Measurements from ENCODE around the gene ATF7. TPM values are rescaled to one million over a fixed set of nuclear protein-coding genes. Genes with fewer than 3 reads are reported as not detected.

Gene ATF7
- total and polyA plus RNA-seq, 2 donors (not counting 3 experiments of a cell fraction or from before 2014, with no cell fraction given): 36.0 to 68.5 TPM

- H3K27me3 ChIP-seq (ENCODE audit: control insufficient read depth in 2 of 2, insufficient read depth in 2 of 2, low read length in 2 of 2): no peaks in the 10 kb centered on the region
- peaks cover 32% of the 10 kb centered on the region for H3K4me1 ChIP-seq (ENCODE audit: control insufficient read depth, extremely low read depth, insufficient read depth, low read length)
- FAIRE-seq (no peak), DNase-seq (ENCODE audit: low read depth, low spot score) (no peak)
- peak overlapping the region; percentile 19 for H3K27ac ChIP-seq (ENCODE audit: insufficient read depth, low read depth, low read length)
- peak overlapping the region; percentile 14 for H3K9ac ChIP-seq (replicated peaks; ENCODE audit: extremely low read depth, insufficient read depth, low read length)
- no peak overlapping the region for H2AFZ ChIP-seq (ENCODE audit: low read depth, low read length)
- intact Hi-C loops (cut with micrococcal nuclease) (loop anchor here (2.0 to 5.0 kb wide), 2 partner anchors 47 to 278 kb away; partner anchors contain the start of gene PCBP2), dilution Hi-C loops (cut with MboI; ENCODE audit: extremely low pct_ligation_motif_present, low sequenced_read_pairs) (no loop called here)
- CTCF ChIA-PET: interaction anchor here (0.6 to 2.5 kb wide), 10 partner anchors 8 to 205 kb away, joined by 3 to 12 read pairs (median 4); partner anchors contain the start of genes AAAS and PFDN5
- peaks cover 0 to 10% of the 10 kb centered on the region in 2 experiments for H3K36me3 ChIP-seq (ENCODE audit: control insufficient read depth in 2 of 2, extremely low read depth in 1 of 2, insufficient read depth in 2 of 2, low read length in 2 of 2)
- no peaks in the 10 kb centered on the region for H4K20me1 ChIP-seq (replicated peaks; ENCODE audit: control insufficient read depth, extremely low read depth, insufficient read depth, low read length)
- POLR2A ChIA-PET: interaction anchor here (0.7 to 1.6 kb wide), 9 partner anchors 18 to 791 kb away, joined by 3 to 8 read pairs (median 3); partner anchors contain the start of genes PFDN5, PRR13 and SP1
- no peaks in the 10 kb centered on the region for H3K9me3 ChIP-seq (replicated peaks; ENCODE audit: control insufficient read depth, insufficient read depth, low read length)
- TSS peak; percentile 49 for BruUV-seq (replicated peaks)
- TF ChIP-seq POLR2A (IDR thresholded peaks at IDR 0.05; ENCODE audit: low read depth, low read length) (peak; percentile 68), POLR2AphosphoS5 (IDR thresholded peaks at IDR 0.05; ENCODE audit: insufficient read depth, low read depth, low read length) (peak; percentile 34), MYC (IDR thresholded peaks at IDR 0.05; ENCODE audit: low read depth, low read length) (no peak)
- H3K79me2 ChIP-seq (ENCODE audit: control insufficient read depth, insufficient read depth, low read length): peaks cover 15% of the 10 kb centered on the region
- H3K9me1 ChIP-seq (replicated peaks; ENCODE audit: control insufficient read depth, extremely low read depth, insufficient read depth, low read length): no peaks in the 10 kb centered on the region
- H3K4me3 ChIP-seq (replicated peaks in 1 of 3; ENCODE audit: insufficient read depth in 1 of 3, low read depth in 1 of 3, low read length in 3 of 3): peak overlapping the region; percentile 43 to 52 (median 44)
- H3K4me2 ChIP-seq (ENCODE audit: insufficient read depth, low read length): peak overlapping the region; percentile 43
These were observed 125.9 kb downstream of the ATF7 start for GRCh38 chr12:53500142-53500775.

- Histone ChIP-seq H3K79me2 (ENCODE audit: control insufficient read depth, insufficient read depth, low read length) (peaks cover 15% of the 10 kb centered on the region), H3K36me3 (ENCODE audit: control insufficient read depth in 2 of 2, extremely low read depth in 1 of 2, insufficient read depth in 2 of 2, low read length in 2 of 2) (peaks cover 0 to 2% of the 10 kb centered on the region in 2 experiments), H2AFZ (ENCODE audit: low read depth, low read length) (peak within 1 kb of the TSS; percentile 57), H3K9me1 (replicated peaks; ENCODE audit: control insufficient read depth, extremely low read depth, insufficient read depth, low read length) (no peaks in the 10 kb centered on the region), H3K27ac (ENCODE audit: insufficient read depth, low read depth, low read length) (peak within 1 kb of the TSS; percentile 19), H3K27me3 (ENCODE audit: control insufficient read depth in 2 of 2, insufficient read depth in 2 of 2, low read length in 2 of 2) (no peaks in the 10 kb centered on the region), H4K20me1 (replicated peaks; ENCODE audit: control insufficient read depth, extremely low read depth, insufficient read depth, low read length) (no peaks in the 10 kb centered on the region), H3K9ac (replicated peaks; ENCODE audit: extremely low read depth, insufficient read depth, low read length) (peak within 1 kb of the TSS; percentile 49), H3K4me2 (ENCODE audit: insufficient read depth, low read length) (peak within 1 kb of the TSS; percentile 56), H3K4me3 (replicated peaks in 1 of 3; ENCODE audit: insufficient read depth in 1 of 3, low read depth in 1 of 3, low read length in 3 of 3) (peak within 1 kb of the TSS; percentile 44 to 52 (median 51)), H3K4me1 (ENCODE audit: control insufficient read depth, extremely low read depth, insufficient read depth, low read length) (peaks cover 32% of the 10 kb centered on the region), H3K9me3 (replicated peaks; ENCODE audit: control insufficient read depth, insufficient read depth, low read length) (no peaks in the 10 kb centered on the region)
- FAIRE-seq (peak; percentile 74), DNase-seq (ENCODE audit: low read depth, low spot score) (peak; percentile 46)
- intact Hi-C loops (cut with micrococcal nuclease) (loop anchor here (2.0 to 5.0 kb wide), 2 partner anchors 47 to 277 kb away; partner anchors contain the start of gene PCBP2), dilution Hi-C loops (cut with MboI; ENCODE audit: extremely low pct_ligation_motif_present, low sequenced_read_pairs) (no loop called here)
- POLR2A ChIA-PET: no interaction called here
- CTCF ChIA-PET: interaction anchor here (0.6 to 2.5 kb wide), 8 partner anchors 9 to 1314 kb away, joined by 3 to 9 read pairs (median 4); no protein-coding TSS in a partner anchor
- no TSS peak for BruUV-seq (replicated peaks)
- TF ChIP-seq MYC (IDR thresholded peaks at IDR 0.05; ENCODE audit: low read depth, low read length) (no peak), FOS (IDR thresholded peaks at IDR 0.05; ENCODE audit: borderline replicate concordance, insufficient read depth, low read length) (no peak), EZH2 (IDR thresholded peaks at IDR 0.05; ENCODE audit: borderline replicate concordance, low read depth, low read length, severe bottlenecking) (no peak), GATA2 (IDR thresholded peaks at IDR 0.05; ENCODE audit: insufficient read depth, insufficient read length, low read depth, low read length) (no peak), CTCF (IDR thresholded peaks at IDR 0.05; ENCODE audit: extremely low read depth in 1 of 2, insufficient read depth in 1 of 2, low read depth in 1 of 2, low read length in 2 of 2) (no peak), MAX (IDR thresholded peaks at IDR 0.05; ENCODE audit: insufficient read depth, insufficient read length) (no peak), JUN (IDR thresholded peaks at IDR 0.05; ENCODE audit: borderline replicate concordance, insufficient read depth, insufficient read length, low read depth) (no peak), POLR2AphosphoS5 (IDR thresholded peaks at IDR 0.05; ENCODE audit: insufficient read depth, low read depth, low read length) (no peak), POLR2A (IDR thresholded peaks at IDR 0.05; ENCODE audit: low read depth, low read length) (no peak)
These were observed 126.7 kb downstream of the ATF7 start, which contains the start of gene MAP3K12 for GRCh38 chr12:53499266-53500141. Gene MAP3K12, minus strand, starts transcription at chr12:53499458. Its CDS starts 12,067 bp downstream, at chr12:53487391.
